ENCODE data around the gene TRAF3IP1.

GRCh38 chr2:238315031-238315595 is 5.2 kb upstream of the TRAF3IP1 start:
- TF ChIP-seq CTCF (IDR thresholded peaks at IDR 0.05) (no peak), POLR2A (IDR thresholded peaks at IDR 0.05) (no peak)
